Measurements from ENCODE around the gene MBLAC1. TPM values are rescaled to one million over a fixed set of nuclear protein-coding genes. Genes with fewer than 3 reads are reported as not detected.

MBLAC1 gene
- total RNA-seq (1 to 10 TPM; 3.2 to 8.6 (median 5.3) TPM), total RNA-seq (0.41 to 8.7 (median 3.6) reads per million in 29 experiments)
- 3.0 TPM for total RNA-seq (2013)

- POLR2A ChIA-PET, result interaction anchor here (0.6 to 0.9 kb wide), 5 partner anchors 27 to 654 kb away, joined by 3 to 13 read pairs (median 3); partner anchors contain the start of gene GPC2 (in 1 of the 2)
- Mint-ChIP-seq H3K4me3 (peak within 1 kb of the TSS; percentile 98 to 100 (median 100)), H3K9me3 (no peaks in the 10 kb centered on the region), H3K27ac (peak within 1 kb of the TSS; percentile 100), H3K36me3 (peaks cover 12% of the 10 kb centered on the region), H3K27me3 (no peaks in the 10 kb centered on the region), H3K4me1 (peaks cover 41 to 45% (median 42%) of the 10 kb centered on the region in 3 donors)
- WGBS (ENCODE audit: insufficient coverage), result under 1% methylated on average over 77 of the region's 85 CpGs
- no peaks in the 10 kb centered on the region for H3K27me3 ChIP-seq (replicated peaks in 1 of 2; ENCODE audit: control insufficient read depth in 2 of 2, extremely low read depth in 1 of 2, insufficient read depth in 2 of 2, low read length in 1 of 2)
- peaks cover 7 to 50% of the 10 kb centered on the region in 2 experiments for H3K4me1 ChIP-seq (ENCODE audit: control insufficient read depth in 1 of 2, extremely low read depth in 1 of 2, insufficient read depth in 2 of 2, low read length in 2 of 2)
- ATAC-seq (replicated peaks in 1 of 4) (peak; percentile 77 to 86 (median 80)), DNase-seq (peak; percentile 80 to 96 (median 89))
- peak within 1 kb of the TSS; percentile 82 to 91 for H3K4me3 ChIP-seq (ENCODE audit: control insufficient read depth in 1 of 2, extremely low read depth in 1 of 2, low read length in 1 of 2)
- peak within 1 kb of the TSS; percentile 97 for H3K27ac ChIP-seq (ENCODE audit: low read length)
- peaks cover 0 to 11% of the 10 kb centered on the region in 2 donors for H3K36me3 ChIP-seq (ENCODE audit: control insufficient read depth in 2 of 2, extremely low read depth in 1 of 2, insufficient read depth in 1 of 2, low read length in 1 of 2)
- H3K9me3 ChIP-seq, result no peaks in the 10 kb centered on the region
- CTCF ChIA-PET, result interaction anchor here in 1 of 2 donors (1.0 to 1.1 kb wide), 3 partner anchors 21 to 668 kb away, joined by 3 to 6 read pairs (median 4); partner anchors contain the start of gene LAMTOR4
Observed at GRCh38 chr7:100126931-100127865, at the start of gene MBLAC1. TSS of gene MBLAC1 (plus strand) at chr7:100126967. CDS start at chr7:100127396, 429 bp downstream.

GRCh38 chr7:100077205-100077604 lies 49.6 kb upstream of the MBLAC1 start:
- Histone ChIP-seq H3K9me3 (no peaks in the 10 kb centered on the region), H3K4me1 (ENCODE audit: control insufficient read depth in 1 of 2, extremely low read depth in 1 of 2, insufficient read depth in 2 of 2, low read length in 2 of 2) (peaks cover 4 to 17% of the 10 kb centered on the region in 2 experiments), H3K27ac (ENCODE audit: low read length) (no peak overlapping the region), H3K4me3 (ENCODE audit: control insufficient read depth in 1 of 2, extremely low read depth in 1 of 2, low read length in 1 of 2) (no peak overlapping the region), H3K36me3 (ENCODE audit: control insufficient read depth in 2 of 2, extremely low read depth in 1 of 2, insufficient read depth in 1 of 2, low read length in 1 of 2) (peaks cover 17 to 67% of the 10 kb centered on the region in 2 donors), H3K27me3 (replicated peaks in 1 of 2; ENCODE audit: control insufficient read depth in 2 of 2, extremely low read depth in 1 of 2, insufficient read depth in 2 of 2, low read length in 1 of 2) (no peaks in the 10 kb centered on the region)
- H3K9me3 Mint-ChIP-seq, result peaks cover 3 to 4% (median 3%) of the 10 kb centered on the region in 3 donors
- no peaks in the 10 kb centered on the region for H3K27me3 Mint-ChIP-seq
- CTCF ChIA-PET, result interaction anchor here in 1 of 2 donors (0.6 kb wide), 1 partner anchor 507 kb away, joined by 3 read pairs; no protein-coding TSS in a partner anchor
- peak overlapping the region in 1 of 3 donors; percentile 34 for H3K4me3 Mint-ChIP-seq
- H3K36me3 Mint-ChIP-seq, result peaks cover 54% of the 10 kb centered on the region
- H3K27ac Mint-ChIP-seq, result no peak overlapping the region
- DNase-seq (no peak), ATAC-seq (replicated peaks in 1 of 4) (no peak)
- POLR2A ChIA-PET, result interaction anchor here (0.5 to 0.7 kb wide), 2 partner anchors 9 to 34 kb away, joined by 3 to 11 read pairs; no protein-coding TSS in a partner anchor
- WGBS (ENCODE audit: insufficient coverage), result no CpG with 5 or more reads among the region's 4 CpGs
- peaks cover 23 to 32% (median 30%) of the 10 kb centered on the region in 3 donors for H3K4me1 Mint-ChIP-seq

GRCh38 chr7:100079024-100079560 lies 47.7 kb upstream of the MBLAC1 start:
- H3K27me3 ChIP-seq (replicated peaks in 1 of 2; ENCODE audit: control insufficient read depth in 2 of 2, extremely low read depth in 1 of 2, insufficient read depth in 2 of 2, low read length in 1 of 2), result peaks cover 0 to 5% of the 10 kb centered on the region in 2 experiments
- POLR2A ChIA-PET, result interaction anchor here in 1 of 2 donors (0.5 kb wide), 1 partner anchor 64 kb away, joined by 5 read pairs; no protein-coding TSS in a partner anchor
- Mint-ChIP-seq H3K36me3 (peaks cover 37% of the 10 kb centered on the region), H3K27me3 (no peaks in the 10 kb centered on the region), H3K27ac (no peak overlapping the region), H3K9me3 (no peaks in the 10 kb centered on the region), H3K4me3 (peak overlapping the region; percentile 45 to 79 (median 51)), H3K4me1 (peaks cover 31 to 43% (median 37%) of the 10 kb centered on the region in 3 donors)
- CTCF ChIA-PET, result interaction anchor here in 1 of 2 donors (0.6 kb wide), 1 partner anchor 342 kb away, joined by 4 read pairs; no protein-coding TSS in a partner anchor
- ATAC-seq (replicated peaks in 1 of 4) (no peak), DNase-seq (no peak)
- WGBS (ENCODE audit: insufficient coverage), result 95% methylated on average over 7 of the region's 7 CpGs
- H3K9me3 ChIP-seq, result no peaks in the 10 kb centered on the region
- H3K36me3 ChIP-seq (ENCODE audit: control insufficient read depth in 2 of 2, extremely low read depth in 1 of 2, insufficient read depth in 1 of 2, low read length in 1 of 2), result peaks cover 2 to 48% of the 10 kb centered on the region in 2 donors
- H3K4me3 ChIP-seq (ENCODE audit: control insufficient read depth in 1 of 2, extremely low read depth in 1 of 2, low read length in 1 of 2), result no peak overlapping the region
- H3K4me1 ChIP-seq (ENCODE audit: control insufficient read depth in 1 of 2, extremely low read depth in 1 of 2, insufficient read depth in 2 of 2, low read length in 2 of 2), result peaks cover 10 to 28% of the 10 kb centered on the region in 2 experiments
- H3K27ac ChIP-seq (ENCODE audit: low read length), result no peak overlapping the region

GRCh38 chr7:100080907-100081534 lies 45.7 kb upstream of the MBLAC1 start:
- Histone ChIP-seq H3K36me3 (ENCODE audit: control insufficient read depth in 2 of 2, extremely low read depth in 1 of 2, insufficient read depth in 1 of 2, low read length in 1 of 2) (peaks cover 2 to 29% of the 10 kb centered on the region in 2 donors), H3K27ac (ENCODE audit: low read length) (peak overlapping the region; percentile 70), H3K4me3 (ENCODE audit: control insufficient read depth in 1 of 2, extremely low read depth in 1 of 2, low read length in 1 of 2) (peak overlapping the region; percentile 81 to 83), H3K27me3 (replicated peaks in 1 of 2; ENCODE audit: control insufficient read depth in 2 of 2, extremely low read depth in 1 of 2, insufficient read depth in 2 of 2, low read length in 1 of 2) (peaks cover 0 to 5% of the 10 kb centered on the region in 2 experiments), H3K4me1 (ENCODE audit: control insufficient read depth in 1 of 2, extremely low read depth in 1 of 2, insufficient read depth in 2 of 2, low read length in 2 of 2) (peaks cover 10 to 28% of the 10 kb centered on the region in 2 experiments), H3K9me3 (no peaks in the 10 kb centered on the region)
- peak in 1 of 35 experiments; percentile 3 for DNase-seq
- Mint-ChIP-seq H3K4me1 (peaks cover 31 to 43% (median 37%) of the 10 kb centered on the region in 3 donors), H3K4me3 (peak overlapping the region; percentile 79 to 89 (median 88)), H3K27ac (peak overlapping the region; percentile 74), H3K36me3 (peaks cover 19% of the 10 kb centered on the region), H3K9me3 (no peaks in the 10 kb centered on the region), H3K27me3 (no peaks in the 10 kb centered on the region)
- WGBS (ENCODE audit: insufficient coverage), result 4% methylated on average over 24 of the region's 34 CpGs
- ChIA-PET CTCF (interaction anchor here in 1 of 2 donors (0.6 to 0.8 kb wide), 3 partner anchors 23 to 66 kb away, joined by 3 to 5 read pairs (median 3); partner anchors contain the start of genes ZKSCAN1 and ZSCAN21), POLR2A (interaction anchor here (0.6 to 1.0 kb wide), 5 partner anchors 16 to 723 kb away, joined by 3 to 4 read pairs (median 3); partner anchors contain the start of genes AP4M1 (in 1 of the 2) and MCM7 (in 1 of the 2))
- peak in 2 of 4 experiments; percentile 2 to 15 for ATAC-seq (replicated peaks in 1 of 4)

GRCh38 chr7:100081535-100082102 lies 45.1 kb upstream of the MBLAC1 start, which contains the start of gene ZNF3:
TSS of gene ZNF3 (minus strand) at chr7:100081723. CDS start at chr7:100077357, 4,366 bp downstream.
- Histone ChIP-seq H3K27ac (ENCODE audit: low read length) (peak within 1 kb of the TSS; percentile 70), H3K4me1 (ENCODE audit: control insufficient read depth in 1 of 2, extremely low read depth in 1 of 2, insufficient read depth in 2 of 2, low read length in 2 of 2) (peaks cover 10 to 28% of the 10 kb centered on the region in 2 experiments), H3K4me3 (ENCODE audit: control insufficient read depth in 1 of 2, extremely low read depth in 1 of 2, low read length in 1 of 2) (peak within 1 kb of the TSS; percentile 81 to 83), H3K36me3 (ENCODE audit: control insufficient read depth in 2 of 2, extremely low read depth in 1 of 2, insufficient read depth in 1 of 2, low read length in 1 of 2) (peaks cover 2 to 24% of the 10 kb centered on the region in 2 donors), H3K27me3 (replicated peaks in 1 of 2; ENCODE audit: control insufficient read depth in 2 of 2, extremely low read depth in 1 of 2, insufficient read depth in 2 of 2, low read length in 1 of 2) (peaks cover 0 to 5% of the 10 kb centered on the region in 2 experiments), H3K9me3 (no peaks in the 10 kb centered on the region)
- peaks cover 31 to 43% (median 37%) of the 10 kb centered on the region in 3 donors for H3K4me1 Mint-ChIP-seq
- no peaks in the 10 kb centered on the region for H3K9me3 Mint-ChIP-seq
- peak; percentile 89 to 97 (median 96) for ATAC-seq (replicated peaks in 1 of 4)
- ChIA-PET CTCF (interaction anchor here (0.7 to 1.7 kb wide), 6 partner anchors 13 to 162 kb away, joined by 3 to 18 read pairs (median 6); partner anchors contain the start of genes AP4M1 (in 1 of the 2), MCM7 (in 1 of the 2) and TRIM4 (in 1 of the 2)), POLR2A (interaction anchor here in 1 of 2 donors (0.5 to 1.0 kb wide), 3 partner anchors 35 to 675 kb away, joined by 3 to 5 read pairs (median 4); no protein-coding TSS in a partner anchor)
- H3K4me3 Mint-ChIP-seq, result peak within 1 kb of the TSS; percentile 79 to 89 (median 88)
- WGBS (ENCODE audit: insufficient coverage), result under 1% methylated on average over 43 of the region's 55 CpGs
- H3K36me3 Mint-ChIP-seq, result peaks cover 14% of the 10 kb centered on the region
- H3K27ac Mint-ChIP-seq, result peak within 1 kb of the TSS; percentile 88 to 89
- peak; percentile 93 to 99 (median 97) for DNase-seq
- no peaks in the 10 kb centered on the region for H3K27me3 Mint-ChIP-seq

All from T-cell (primary cell).